Lower leg skin (tissue), 4 donors: ENCODE measurements around the gene DISP2. TPM values are rescaled to one million over a fixed set of nuclear protein-coding genes. Genes with fewer than 3 reads are reported as not detected.

Experiments
- DNase-seq, 2 donors: peaks; one replicate each; pipeline ENCODE4 v3.0.0-alpha.2; 2019; ENCODE audit warnings: low spot score in 2 of 2
- H3K4me3 ChIP-seq: fragments of 200-600 bp; sonication (generic); 2 replicates; pipeline ENCODE4 v1.5.1; 2017; ENCODE audit warnings: mild to moderate bottlenecking, low read depth; ENCODE audit not compliant: poor library complexity, severe bottlenecking
- POLR2A ChIP-seq, 2 donors: fragments of 450-650 bp; IDR thresholded peaks; one replicate each; pipeline ENCODE4 v1.6.1; 2016 to 2017; ENCODE audit warnings: antibody characterized with exemption in 2 of 2, mild to moderate bottlenecking in 1 of 2, moderate library complexity in 1 of 2
- WGBS, 2 donors: methylation state at CpG; one replicate each; pipeline ENCODE4 v1.1.5; 2018; 5-methylcytosine and 5-hydroxymethylcytosine counted together
- intact Hi-C: fragments of 100-400 bp; cut with DNase I; formaldehyde crosslinking; loops from one replicate; pipeline ENCODE4 v1.15.0; 2023; ENCODE audit warnings: low total_unique reads
- total RNA-seq, 4 donors: library from RNA; depleted of rRNA; stranded (reverse); fragments of >200 nt; gene quantifications; one replicate each; pipeline ENCODE4 v1.1.0, GENCODE V29; 2016
- TF ChIP-seq, protein P1 (sequence below), 3 donors: fragments of 450-650 bp; IDR thresholded peaks; one replicate each; pipeline ENCODE4 v1.5.1; 2016; ENCODE audit warnings: antibody characterized with exemption in 3 of 3, mild to moderate bottlenecking in 3 of 3, moderate library complexity in 2 of 3

Gene DISP2
- total RNA-seq, 4 donors from 2014 or later = 0.05 to 0.08 (median 0.06) TPM; not detected in 1

DNA sequence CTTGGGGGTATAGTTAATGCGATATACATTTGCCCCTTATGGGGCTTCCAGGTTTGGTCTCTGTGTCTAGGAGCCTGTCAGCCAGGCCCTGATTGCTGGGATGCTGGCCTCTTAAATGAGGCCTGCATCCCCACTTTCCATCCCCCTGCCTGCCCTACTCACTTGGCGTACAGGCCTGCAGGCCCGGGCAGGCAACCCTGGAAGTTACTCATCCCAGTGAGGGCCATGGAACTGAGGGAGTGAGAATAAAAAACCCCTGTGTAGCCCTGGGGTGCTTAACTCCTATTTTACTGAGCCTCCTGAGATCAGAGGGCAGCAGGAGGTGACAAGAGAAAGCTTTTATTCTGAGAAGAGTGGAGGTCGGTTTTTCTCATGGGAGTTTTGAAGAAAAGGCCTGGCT is 2.0 kb downstream of the DISP2 start:
- intact Hi-C loops = loop anchor here (10.0 kb wide), 1 partner anchor 75 kb away; the partner anchor contains the start of gene ANKRD63
- H3K4me3 ChIP-seq = no peak overlapping the region
- no peak for DNase-seq

DNA sequence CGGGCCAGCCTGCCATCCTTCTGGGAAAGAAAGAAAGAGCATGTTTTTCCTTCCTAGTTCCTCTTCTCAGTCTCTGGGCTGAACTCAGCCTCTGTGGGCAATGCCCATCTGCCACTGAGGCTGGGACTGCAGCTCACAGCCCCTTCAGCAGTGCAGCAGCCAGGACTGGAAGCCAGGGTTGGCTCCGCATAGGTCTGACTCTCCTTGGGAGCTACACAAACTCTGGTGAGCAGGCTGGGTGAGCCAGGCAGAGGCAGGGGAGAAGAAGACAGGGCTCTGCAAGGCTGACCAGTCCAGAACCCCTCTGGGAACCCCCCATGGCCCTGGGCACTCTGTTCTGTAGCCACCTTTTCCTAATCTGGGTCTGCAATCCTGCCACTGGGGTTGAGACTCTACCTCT is 3.6 kb downstream of the DISP2 start:
- WGBS, 2 donors = 97 to 100% methylated on average over 2 of the region's 2 CpGs

More for the DNA sequence above, 2.0 kb downstream of the DISP2 start:
- 86 to 93% methylated on average over 4 of the region's 4 CpGs for WGBS, 2 donors
- no peak for TF ChIP-seq POLR2A (IDR thresholded peaks at IDR 0.05)
- TF ChIP-seq, protein P1, sequence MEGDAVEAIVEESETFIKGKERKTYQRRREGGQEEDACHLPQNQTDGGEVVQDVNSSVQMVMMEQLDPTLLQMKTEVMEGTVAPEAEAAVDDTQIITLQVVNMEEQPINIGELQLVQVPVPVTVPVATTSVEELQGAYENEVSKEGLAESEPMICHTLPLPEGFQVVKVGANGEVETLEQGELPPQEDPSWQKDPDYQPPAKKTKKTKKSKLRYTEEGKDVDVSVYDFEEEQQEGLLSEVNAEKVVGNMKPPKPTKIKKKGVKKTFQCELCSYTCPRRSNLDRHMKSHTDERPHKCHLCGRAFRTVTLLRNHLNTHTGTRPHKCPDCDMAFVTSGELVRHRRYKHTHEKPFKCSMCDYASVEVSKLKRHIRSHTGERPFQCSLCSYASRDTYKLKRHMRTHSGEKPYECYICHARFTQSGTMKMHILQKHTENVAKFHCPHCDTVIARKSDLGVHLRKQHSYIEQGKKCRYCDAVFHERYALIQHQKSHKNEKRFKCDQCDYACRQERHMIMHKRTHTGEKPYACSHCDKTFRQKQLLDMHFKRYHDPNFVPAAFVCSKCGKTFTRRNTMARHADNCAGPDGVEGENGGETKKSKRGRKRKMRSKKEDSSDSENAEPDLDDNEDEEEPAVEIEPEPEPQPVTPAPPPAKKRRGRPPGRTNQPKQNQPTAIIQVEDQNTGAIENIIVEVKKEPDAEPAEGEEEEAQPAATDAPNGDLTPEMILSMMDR (IDR thresholded peaks at IDR 0.05) = no peak

DNA sequence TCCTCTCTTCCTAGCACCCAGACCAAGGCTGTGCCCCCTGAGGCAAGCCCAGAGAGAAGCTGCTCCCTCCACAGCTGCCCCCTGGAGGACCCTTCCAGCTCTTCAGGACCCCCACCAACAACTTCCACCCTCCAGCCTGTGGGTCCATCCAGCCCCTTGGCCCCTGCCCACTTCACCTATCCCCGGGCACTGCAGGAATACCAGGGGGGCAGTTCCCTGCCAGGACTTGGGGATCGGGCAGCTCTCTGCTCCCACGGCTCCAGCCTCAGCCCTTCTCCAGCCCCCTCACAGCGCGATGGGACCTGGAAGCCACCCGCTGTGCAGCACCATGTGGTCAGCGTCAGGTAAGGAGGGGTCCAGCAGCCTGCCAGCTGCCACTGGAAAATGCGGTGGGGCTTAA is 5.6 kb downstream of the DISP2 start:
- no peak for DNase-seq
- WGBS, 2 donors = 83 to 86% methylated on average over 8 of the region's 8 CpGs
- intact Hi-C loops = loop anchor here (10.0 kb wide), 1 partner anchor 79 kb away; the partner anchor contains the start of gene ANKRD63
- TF ChIP-seq POLR2A (IDR thresholded peaks at IDR 0.05) = no peak
- TF ChIP-seq, protein P1 (IDR thresholded peaks at IDR 0.05) = no peak
- H3K4me3 ChIP-seq = no peak overlapping the region

More for the DNA sequence above, 3.6 kb downstream of the DISP2 start:
- no peak for TF ChIP-seq POLR2A (IDR thresholded peaks at IDR 0.05)
- TF ChIP-seq, protein P1 (IDR thresholded peaks at IDR 0.05) = no peak
- intact Hi-C loops = loop anchor here (10.0 kb wide), 1 partner anchor 77 kb away; the partner anchor contains the start of gene ANKRD63
- H3K4me3 ChIP-seq = no peak overlapping the region
- DNase-seq = no peak

DNA sequence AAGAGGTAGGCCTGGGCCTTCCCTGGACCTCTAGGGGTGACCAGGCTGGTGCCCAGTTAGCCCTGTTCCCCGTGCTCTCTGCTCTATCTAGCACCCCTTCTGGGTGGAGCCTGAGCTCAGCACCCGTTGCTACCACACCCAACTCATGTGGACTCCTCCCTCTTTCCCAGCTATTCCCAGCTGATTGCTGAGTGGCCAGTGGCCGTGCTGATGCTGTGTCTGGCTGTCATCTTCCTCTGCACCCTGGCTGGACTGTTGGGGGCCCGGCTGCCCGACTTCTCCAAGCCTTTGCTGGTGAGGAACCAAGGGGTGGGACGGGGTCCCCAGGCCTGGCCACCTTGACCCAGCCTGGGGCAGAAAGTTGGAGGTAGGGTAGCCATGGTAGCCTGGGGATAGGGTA is 6.2 kb downstream of the DISP2 start:
- WGBS, 2 donors = 66 to 73% methylated on average over 5 to 6 of the region's 6 CpGs
- intact Hi-C loops = loop anchor here (10.0 kb wide), 1 partner anchor 79 kb away; the partner anchor contains the start of gene ANKRD63
- no peak overlapping the region for H3K4me3 ChIP-seq
- no peak for TF ChIP-seq POLR2A (IDR thresholded peaks at IDR 0.05)
- TF ChIP-seq, protein P1 (IDR thresholded peaks at IDR 0.05) = no peak
- no peak for DNase-seq

DNA sequence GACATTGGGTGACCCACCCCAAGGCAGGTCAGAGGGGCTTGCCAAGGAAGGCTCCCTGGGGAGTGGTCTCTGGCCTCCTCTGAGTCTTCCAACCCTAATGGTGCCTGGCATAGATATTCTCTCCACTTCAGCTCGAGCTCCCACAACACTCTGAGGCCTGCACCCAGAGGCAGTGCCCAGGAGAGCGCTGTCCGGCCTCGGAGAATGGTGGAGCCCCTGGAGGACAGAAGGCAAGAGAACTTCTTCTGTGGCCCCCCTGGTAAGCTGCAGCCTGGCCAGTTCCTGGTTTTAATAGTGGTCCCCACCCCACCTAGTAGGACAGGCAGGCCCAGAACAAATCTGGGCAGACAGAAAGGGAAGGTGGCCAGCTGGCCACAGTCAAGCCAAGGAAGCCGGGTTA is 7.0 kb downstream of the DISP2 start:
- intact Hi-C loops = loop anchor here (10.0 kb wide), 1 partner anchor 80 kb away; the partner anchor contains the start of gene ANKRD63
- no peak overlapping the region for H3K4me3 ChIP-seq
- DNase-seq = no peak
- no peak for TF ChIP-seq POLR2A (IDR thresholded peaks at IDR 0.05)
- TF ChIP-seq, protein P1 (IDR thresholded peaks at IDR 0.05) = no peak
- 79 to 95% methylated on average over 5 of the region's 5 CpGs for WGBS, 2 donors
